GM23338 (cell line): ENCODE results near the gene ATF1. TPM values are rescaled to one million over a fixed set of nuclear protein-coding genes. Genes with fewer than 3 reads are reported as not detected.

ENCODE experiments used
- ATAC-seq: fragments of 200-7000 bp; cut with Tn5 transposase; 3 replicates; pipeline ENCODE4 v1.9.1; 2020
- DNase-seq: peaks from one replicate; pipeline ENCODE4 v3.0.0-alpha.2; 2015; ENCODE audit warnings: low spot score
- H2AFZ ChIP-seq: fragments of 200-600 bp; sonication (generic); 2 replicates; pipeline ENCODE4 v1.8.0; 2016; ENCODE audit warnings: antibody characterized with exemption, mild to moderate bottlenecking, moderate library complexity
- H3F3A ChIP-seq: fragments of 200-600 bp; sonication (generic); replicated peaks from 2 replicates; pipeline ENCODE4 v1.8.0; 2017; ENCODE audit warnings: antibody characterized with exemption, mixed run types, low read depth
- H3K27ac ChIP-seq: fragments of 200-600 bp; sonication (generic); 2 replicates; pipeline ENCODE4 v1.6.1; 2016; ENCODE audit warnings: low read depth
- H3K27me3 ChIP-seq: fragments of 200-600 bp; sonication (generic); 2 replicates; pipeline ENCODE4 v1.8.0; 2016; ENCODE audit warnings: mild to moderate bottlenecking, mixed run types, moderate library complexity; ENCODE audit not compliant: insufficient read depth
- H3K36me3 ChIP-seq: fragments of 200-600 bp; sonication (generic); 2 replicates; pipeline ENCODE4 v1.8.0; 2016; ENCODE audit warnings: mild to moderate bottlenecking; ENCODE audit not compliant: insufficient read depth
- H3K4me1 ChIP-seq: fragments of 200-600 bp; sonication (generic); 2 replicates; pipeline ENCODE4 v1.8.0; 2016; ENCODE audit warnings: mild to moderate bottlenecking, moderate library complexity; ENCODE audit not compliant: insufficient read depth
- H3K4me2 ChIP-seq: fragments of 200-600 bp; sonication (generic); 2 replicates; pipeline ENCODE4 v1.7.1; 2017; ENCODE audit warnings: mixed run types
- H3K4me3 ChIP-seq: fragments of 200-600 bp; sonication (generic); 2 replicates; pipeline ENCODE4 v1.6.1; 2016; ENCODE audit warnings: mixed run types
- H3K79me2 ChIP-seq: fragments of 200-600 bp; sonication (generic); replicated peaks from 2 replicates; pipeline ENCODE4 v1.8.0; 2017; ENCODE audit warnings: mild to moderate bottlenecking; ENCODE audit not compliant: insufficient read depth
- H3K9me2 ChIP-seq: fragments of 200-600 bp; sonication (generic); 2 replicates; pipeline ENCODE4 v1.8.0; 2017; ENCODE audit not compliant: insufficient read depth
- H4K20me1 ChIP-seq: fragments of 200-600 bp; sonication (generic); replicated peaks from 2 replicates; pipeline ENCODE4 v1.8.0; 2017; ENCODE audit warnings: mild to moderate bottlenecking; ENCODE audit not compliant: insufficient read depth
- H3K27ac Mint-ChIP-seq: 2 replicates; pipeline ENCODE4 v1.8.0; 2020; ENCODE audit warnings: inconsistent platforms, mild to moderate bottlenecking, moderate library complexity, mixed read lengths
- H3K27me3 Mint-ChIP-seq: 3 replicates; pipeline ENCODE4 v1.8.0; 2022; ENCODE audit warnings: low read depth, mild to moderate bottlenecking, moderate library complexity, mixed read lengths, inconsistent platforms; ENCODE audit not compliant: insufficient read depth, poor library complexity
- H3K36me3 Mint-ChIP-seq: 3 replicates; pipeline ENCODE4 v1.8.0; 2021; ENCODE audit warnings: low read depth, mild to moderate bottlenecking, inconsistent platforms, moderate library complexity, mixed read lengths
- H3K4me1 Mint-ChIP-seq: 3 replicates; pipeline ENCODE4 v1.8.0; 2020; ENCODE audit warnings: mild to moderate bottlenecking, inconsistent platforms, mixed read lengths
- H3K4me3 Mint-ChIP-seq: 3 replicates; pipeline ENCODE4 v1.8.0; 2021; ENCODE audit warnings: moderate library complexity, mild to moderate bottlenecking, inconsistent platforms, mixed read lengths
- H3K9me3 Mint-ChIP-seq: 3 replicates; pipeline ENCODE4 v1.8.0; 2020; ENCODE audit warnings: moderate library complexity, mild to moderate bottlenecking, inconsistent platforms, mixed read lengths
- CREB1 ChIP-seq: fragments of 250-450 bp; sonication (Bioruptor Pico); IDR thresholded peaks from 2 replicates; pipeline ENCODE4 v1.5.0; 2020; ENCODE audit warnings: low read depth, mild to moderate bottlenecking, moderate library complexity
- CTCF ChIP-seq, 2 experiments: fragments of 200-600 bp in 1 of 2; sonication (generic) in 1 of 2; conservative IDR thresholded peaks; 2 replicates each; pipeline versions ENCODE4 v1.5.1 to v1.6.1; 2016 to 2017; ENCODE audit warnings: antibody characterized with exemption in 2 of 2, low read depth in 2 of 2, mild to moderate bottlenecking in 2 of 2, moderate library complexity in 1 of 2
- ETS1 ChIP-seq: IDR thresholded peaks from 2 replicates; pipeline ENCODE4 v1.6.1; 2016; ENCODE audit warnings: antibody characterized with exemption
- EZH2 ChIP-seq: fragments of 200-600 bp; sonication (generic); IDR thresholded peaks from one replicate; pipeline ENCODE4 v1.8.0; 2017; ENCODE audit warnings: antibody characterized with exemption, mild to moderate bottlenecking, low read depth; ENCODE audit not compliant: unreplicated experiment
- EZH2phosphoT487 ChIP-seq: fragments of 200-600 bp; sonication (generic); IDR thresholded peaks from one replicate; pipeline ENCODE4 v1.8.1; 2018; ENCODE audit warnings: antibody characterized with exemption; ENCODE audit not compliant: unreplicated experiment
- JUNB ChIP-seq: IDR thresholded peaks from one replicate; pipeline ENCODE4 v1.6.1; 2016; ENCODE audit warnings: antibody characterized with exemption; ENCODE audit not compliant: unreplicated experiment
- NANOG ChIP-seq: IDR thresholded peaks from 2 replicates; pipeline ENCODE4 v1.6.1; 2016; ENCODE audit warnings: antibody characterized with exemption, borderline replicate concordance
- POLR2AphosphoS5 ChIP-seq: IDR thresholded peaks from 2 replicates; pipeline ENCODE4 v1.6.1; 2016; ENCODE audit warnings: antibody characterized with exemption, low read depth
- REST ChIP-seq: IDR thresholded peaks from one replicate; pipeline ENCODE4 v1.6.1; 2018; ENCODE audit warnings: antibody characterized with exemption; ENCODE audit not compliant: unreplicated experiment
- STAT1 ChIP-seq: IDR thresholded peaks from one replicate; pipeline ENCODE4 v1.6.1; 2016; ENCODE audit warnings: antibody characterized with exemption; ENCODE audit not compliant: unreplicated experiment
- ZNF331 ChIP-seq: fragments of 250-450 bp; sonication (Bioruptor Pico); IDR thresholded peaks from 2 replicates; pipeline ENCODE4 v1.5.0; 2020; ENCODE audit warnings: low read depth, mild to moderate bottlenecking, moderate library complexity
- polyA plus RNA-seq: library from polyadenylated mRNA; unstranded; fragments of >200 nt; fragmentation: Nextera tagmentation; extraction: Ambion mirVana; gene quantifications from 2 replicates; pipeline ENCODE4 v1.2.1, GENCODE V29; 2016
- total RNA-seq: library from RNA; depleted of rRNA; stranded (reverse); fragments of >200 nt; shearing (Covaris generic); gene quantifications from 2 replicates; pipeline ENCODE4 v1.2.3, GENCODE V29; 2014

The ATF1 gene
- total and polyA plus RNA-seq, 2 experiments from 2014 or later = 17.5 to 22.7 TPM

GRCh38 chr12:50733706-50734105 lies 30.2 kb upstream of the ATF1 start (continued):
- no peak for TF ChIP-seq CTCF (conservative IDR thresholded peaks at IDR 0.05; ENCODE audit: low read depth in 2 of 2)
- TF ChIP-seq ZNF331 (CRISPR knock-in tag) = no peak
- no peak for TF ChIP-seq ETS1
- no peak for TF ChIP-seq REST
- no peak for TF ChIP-seq POLR2AphosphoS5
- TF ChIP-seq EZH2phosphoT487 = no peak
- no peak for TF ChIP-seq NANOG
- TF ChIP-seq CREB1 (CRISPR knock-in tag) = no peak
- TF ChIP-seq STAT1 = no peak
- TF ChIP-seq EZH2 = no peak
- TF ChIP-seq JUNB = no peak

- Histone ChIP-seq H3K9me2 (no peaks in the 10 kb centered on the region), H3K36me3 (peaks cover 9% of the 10 kb centered on the region), H2AFZ (no peak overlapping the region), H3K4me3 (no peak overlapping the region), H3K27me3 (no peaks in the 10 kb centered on the region), H3K4me2 (no peak overlapping the region), H4K20me1 (no peaks in the 10 kb centered on the region; the same call in 1 of the 2 replicates), H3K4me1 (no peaks in the 10 kb centered on the region), H3K27ac (no peak overlapping the region), H3F3A (no peaks in the 10 kb centered on the region; the same call in 1 of the 2 replicates), H3K79me2 (no peaks in the 10 kb centered on the region)
- no peak overlapping the region for H3K27ac Mint-ChIP-seq
- peak; percentile 92 for ATAC-seq
- TF ChIP-seq STAT1 (no peak), ZNF331 (CRISPR knock-in tag) (no peak), CTCF (conservative IDR thresholded peaks at IDR 0.05; ENCODE audit: low read depth in 2 of 2) (peak; percentile 79 to 89), REST (no peak)
- peak; percentile 79 for DNase-seq
- H3K36me3 Mint-ChIP-seq = peaks cover 62% of the 10 kb centered on the region
- H3K4me3 Mint-ChIP-seq = no peak overlapping the region
- no peaks in the 10 kb centered on the region for H3K4me1 Mint-ChIP-seq
- peaks cover 3% of the 10 kb centered on the region for H3K27me3 Mint-ChIP-seq
- no peaks in the 10 kb centered on the region for H3K9me3 Mint-ChIP-seq
Measured at GRCh38 chr12:50734409-50735263, 29.3 kb upstream of the ATF1 start.
